ENCODE data around the gene KCNJ2. TPM values are rescaled to one million over a fixed set of nuclear protein-coding genes. Genes with fewer than 3 reads are reported as not detected.

KCNJ2 gene
- total RNA-seq, 1 donor from 2014 or later: 1.6 TPM

DNA sequence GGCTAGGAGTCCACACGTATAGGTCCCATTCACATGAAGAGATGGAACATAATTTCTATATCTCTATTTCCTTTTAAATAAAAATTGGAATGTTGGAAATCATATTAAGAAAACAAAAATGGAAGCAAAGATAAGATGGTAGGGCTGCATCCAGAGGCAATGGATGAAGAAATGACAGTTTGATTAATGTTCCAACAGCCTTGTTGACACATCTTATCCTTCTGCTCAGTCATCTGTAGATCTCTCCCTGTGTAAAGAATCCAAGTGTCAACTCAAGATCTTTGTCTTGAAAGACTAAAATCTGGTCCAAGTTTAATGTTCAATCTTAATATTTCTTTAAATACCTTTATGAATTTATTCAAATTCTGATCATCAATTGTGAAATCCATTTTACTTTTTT lies 7.8 kb upstream of the KCNJ2 start:
- no peaks in the 10 kb centered on the region for H3K36me3 ChIP-seq (ENCODE audit: control insufficient read depth, insufficient read depth, low read length)
- H3K4me3 ChIP-seq (ENCODE audit: low read depth, low read length): no peak overlapping the region
- TF ChIP-seq CTCF (IDR thresholded peaks at IDR 0.05; ENCODE audit: insufficient read depth, low read length, severe bottlenecking): no peak
- no peak for FAIRE-seq
- H3K27me3 ChIP-seq (ENCODE audit: control insufficient read depth, insufficient read depth, low read length): no peaks in the 10 kb centered on the region
- no peak for DNase-seq (ENCODE audit: low read depth)

DNA sequence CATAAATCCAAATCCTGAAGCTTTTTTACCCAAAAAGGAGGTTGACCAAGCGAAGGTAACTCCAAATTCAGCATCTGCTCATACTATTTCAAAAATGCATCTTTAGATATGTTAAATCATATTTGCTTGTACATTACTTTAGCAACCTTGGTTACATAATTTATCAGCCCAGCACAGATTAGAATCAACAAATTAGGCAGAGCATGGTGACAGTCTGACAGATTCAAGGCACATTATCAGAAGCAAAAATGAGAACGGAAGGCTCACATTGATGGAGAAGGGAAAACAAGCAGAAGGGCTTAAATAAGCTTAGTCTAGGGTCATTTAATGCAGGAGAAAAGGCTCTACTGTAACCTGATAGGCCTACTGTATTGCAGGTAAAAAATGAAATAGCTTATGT lies 3.9 kb upstream of the KCNJ2 start:
- Histone ChIP-seq H3K36me3 (ENCODE audit: control insufficient read depth, insufficient read depth, low read length) (no peaks in the 10 kb centered on the region), H3K27me3 (ENCODE audit: control insufficient read depth, insufficient read depth, low read length) (no peaks in the 10 kb centered on the region), H3K4me3 (ENCODE audit: low read depth, low read length) (no peak overlapping the region)
- TF ChIP-seq CTCF (IDR thresholded peaks at IDR 0.05; ENCODE audit: insufficient read depth, low read length, severe bottlenecking): no peak
- FAIRE-seq (no peak), DNase-seq (ENCODE audit: low read depth) (no peak)

DNA sequence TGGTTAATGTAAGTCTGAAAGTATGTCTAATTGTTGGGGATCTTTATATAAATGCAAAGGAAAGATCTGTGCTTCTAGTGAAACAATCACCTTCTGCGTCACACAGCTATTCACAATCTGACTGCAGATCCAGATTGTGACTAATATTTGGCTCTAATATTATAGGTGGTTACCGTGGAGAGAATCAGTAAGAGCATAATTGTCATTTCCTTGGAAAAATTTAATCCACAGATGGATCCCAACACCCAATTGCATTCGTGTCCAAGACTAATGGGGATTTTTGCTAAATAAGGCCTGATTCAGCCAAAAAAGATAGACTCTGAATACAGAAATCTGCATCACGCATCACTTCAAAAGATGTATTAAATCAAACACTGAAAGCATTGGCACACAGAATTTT lies 2.7 kb upstream of the KCNJ2 start:
- Histone ChIP-seq H3K27me3 (ENCODE audit: control insufficient read depth, insufficient read depth, low read length) (no peaks in the 10 kb centered on the region), H3K36me3 (ENCODE audit: control insufficient read depth, insufficient read depth, low read length) (no peaks in the 10 kb centered on the region), H3K4me3 (ENCODE audit: low read depth, low read length) (no peak overlapping the region)
- DNase-seq (ENCODE audit: low read depth): no peak
- FAIRE-seq: no peak
- no peak for TF ChIP-seq CTCF (IDR thresholded peaks at IDR 0.05; ENCODE audit: insufficient read depth, low read length, severe bottlenecking)

- DNase-seq (ENCODE audit: low read depth): peak; percentile 74
- FAIRE-seq: peak; percentile 97
- Histone ChIP-seq H3K27me3 (ENCODE audit: control insufficient read depth, insufficient read depth, low read length) (no peaks in the 10 kb centered on the region), H3K4me3 (ENCODE audit: low read depth, low read length) (peak overlapping the region; percentile 60), H3K36me3 (ENCODE audit: control insufficient read depth, insufficient read depth, low read length) (no peaks in the 10 kb centered on the region)
- TF ChIP-seq CTCF (IDR thresholded peaks at IDR 0.05; ENCODE audit: insufficient read depth, low read length, severe bottlenecking): peak; percentile 88
Measured at GRCh38 chr17:70168044-70168976, 1.0 kb upstream of the KCNJ2 start.

DNA sequence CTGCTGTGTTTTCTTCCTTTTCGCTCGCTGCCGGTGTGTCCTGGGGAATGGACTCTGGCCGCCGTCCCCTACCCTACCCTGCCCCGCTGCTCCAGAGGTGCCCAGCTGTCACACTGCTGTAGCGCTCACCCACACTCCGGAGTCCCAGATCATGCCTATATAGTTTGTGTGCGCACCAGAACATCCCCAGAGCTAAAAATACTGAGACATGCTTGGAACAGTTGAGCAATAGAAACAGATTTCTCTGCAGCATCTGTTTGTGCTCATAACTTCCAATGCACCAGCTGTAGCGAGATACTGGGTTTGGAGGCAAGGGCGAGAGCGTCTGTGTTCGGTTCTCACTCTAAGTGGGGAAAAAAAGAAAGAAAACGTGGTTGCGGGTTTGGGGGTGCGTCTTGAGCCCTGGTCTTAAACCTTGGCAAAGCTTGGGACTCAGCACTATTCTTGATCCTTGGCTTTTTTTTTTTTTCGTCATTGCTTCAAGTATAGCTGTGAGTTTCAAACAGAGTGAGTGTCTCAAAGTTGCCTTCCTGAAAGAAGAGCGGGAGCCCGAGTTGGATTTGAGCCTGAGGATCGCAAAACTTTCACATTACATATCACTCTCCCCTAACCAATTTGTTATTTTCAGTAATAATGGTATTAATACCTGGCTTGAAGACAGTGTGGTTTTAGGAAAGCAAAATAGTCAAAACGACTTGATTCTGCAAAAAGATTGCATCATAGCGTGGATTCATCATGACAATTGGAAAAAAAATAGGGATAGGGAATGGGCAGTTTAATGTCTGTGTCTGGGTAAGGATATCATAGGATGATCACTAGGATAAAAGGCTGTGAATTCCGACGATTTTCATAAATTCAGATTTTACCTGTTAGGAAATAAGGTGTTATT lies 621 bp downstream of the KCNJ2 start:
- Histone ChIP-seq H3K27me3 (ENCODE audit: control insufficient read depth, insufficient read depth, low read length) (no peaks in the 10 kb centered on the region), H3K36me3 (ENCODE audit: control insufficient read depth, insufficient read depth, low read length) (no peaks in the 10 kb centered on the region), H3K4me3 (ENCODE audit: low read depth, low read length) (peak overlapping the region; percentile 60)
- TF ChIP-seq CTCF (IDR thresholded peaks at IDR 0.05; ENCODE audit: insufficient read depth, low read length, severe bottlenecking): no peak
- no peak for DNase-seq (ENCODE audit: low read depth)
- FAIRE-seq: no peak

All from bronchial epithelial cell (primary cell).